H1 (cell line): Measurements from ENCODE around the gene NUDC. TPM values are rescaled to one million over a fixed set of nuclear protein-coding genes. Genes with fewer than 3 reads are reported as not detected.

Source experiments
- CTCF ChIA-PET: fragments of 300-600 bp; sonication (Branson Sonifier 250); formaldehyde crosslinking; loops from one replicate; lab custom pipeline; 2021; ENCODE audit not compliant: partially characterized antibody; lab: Charles Lee
- POLR2A ChIA-PET: fragments of 300-600 bp; sonication (Branson Sonifier 250); formaldehyde crosslinking; loops from one replicate; lab custom pipeline; 2021; ENCODE audit warnings: inconsistent platforms; ENCODE audit not compliant: partially characterized antibody; lab: Charles Lee
- DNase-seq, 2 experiments: peaks; one replicate each; pipeline versions ENCODE4 v3.0.0 to v3.0.0-alpha.2; 2010 to 2022; ENCODE audit warnings: low spot score in 2 of 2, low read depth in 1 of 2, mixed read lengths in 1 of 2
- FAIRE-seq: peaks from 2 replicates; lab custom pipeline; 2011; peaks lifted over from hg19 to GRCh38; lab: Jason Lieb, UNC
- H2AFZ ChIP-seq: 2 replicates; pipeline ENCODE4 v1.8.1; 2012; ENCODE audit warnings: low read length, inconsistent platforms
- H2AK5ac ChIP-seq: 2 replicates; pipeline ENCODE4 v1.6.1; 2013; ENCODE audit warnings: low read depth, low read length
- H2BK120ac ChIP-seq: replicated peaks from 2 replicates; pipeline ENCODE3; 2013; ENCODE audit warnings: low read depth, low read length, inconsistent platforms
- H2BK12ac ChIP-seq: 2 replicates; pipeline ENCODE4 v1.6.1; 2013; ENCODE audit warnings: low read depth, low read length
- H2BK15ac ChIP-seq: 2 replicates; pipeline ENCODE4 v1.6.1; 2013; ENCODE audit warnings: low read length
- H2BK20ac ChIP-seq: 2 replicates; pipeline ENCODE4 v1.6.1; 2013; ENCODE audit warnings: low read length
- H2BK5ac ChIP-seq: 2 replicates; pipeline ENCODE4 v1.6.1; 2013; ENCODE audit warnings: low read depth, low read length
- H3K14ac ChIP-seq: 2 replicates; pipeline ENCODE4 v1.6.1; 2013; ENCODE audit warnings: inconsistent platforms; ENCODE audit not compliant: insufficient read length
- H3K18ac ChIP-seq: 2 replicates; pipeline ENCODE4 v1.6.1; 2013; ENCODE audit warnings: low read length; ENCODE audit errors: extremely low read depth
- H3K23ac ChIP-seq: 2 replicates; pipeline ENCODE4 v1.6.1; 2013; ENCODE audit warnings: inconsistent platforms; ENCODE audit not compliant: insufficient read length
- H3K23me2 ChIP-seq: 2 replicates; pipeline ENCODE4 v1.6.1; 2013; ENCODE audit warnings: low read depth, low read length
- H3K27ac ChIP-seq: 2 replicates; pipeline ENCODE4 v1.6.1; 2011; ENCODE audit warnings: low read depth, low read length, inconsistent platforms
- H3K27me3 ChIP-seq, 4 experiments: replicated peaks in 1 of 4; 1 replicate in 1 of 4; 2 replicates in 3 of 4; pipeline versions ENCODE4 v1.6.1 to v1.8.1; 2011 to 2013; ENCODE audit warnings: low read length in 3 of 4, mild to moderate bottlenecking in 3 of 4, inconsistent platforms in 2 of 4, mixed read lengths in 2 of 4, moderate library complexity in 1 of 4; ENCODE audit not compliant: control insufficient read depth in 3 of 4, insufficient read depth in 3 of 4; ENCODE audit errors: extremely low read depth in 1 of 4
- H3K36me3 ChIP-seq, 4 experiments: 2 replicates each; pipeline versions ENCODE4 v1.6.1 to v1.8.1; 2011 to 2013; ENCODE audit warnings: mild to moderate bottlenecking in 4 of 4, low read length in 3 of 4, moderate library complexity in 2 of 4, control low read depth in 1 of 4, inconsistent platforms in 1 of 4; ENCODE audit not compliant: insufficient read depth in 4 of 4, control insufficient read depth in 2 of 4
- H3K4ac ChIP-seq: replicated peaks from 2 replicates; pipeline ENCODE3; 2013; ENCODE audit warnings: low read length, low read depth, mixed read lengths, inconsistent platforms; ENCODE audit not compliant: insufficient read length
- H3K4me1 ChIP-seq, 4 experiments: replicated peaks in 1 of 4; 1 replicate in 1 of 4; 2 replicates in 3 of 4; pipeline versions ENCODE4 v1.6.1 to v1.8.1; 2011 to 2013; ENCODE audit warnings: low read length in 3 of 4, inconsistent platforms in 2 of 4, mixed read lengths in 1 of 4; ENCODE audit not compliant: insufficient read depth in 4 of 4, control insufficient read depth in 3 of 4
- H3K4me2 ChIP-seq, 2 experiments: 2 replicates each; pipeline versions ENCODE4 v1.6.1 to v1.8.1; 2011 to 2013; ENCODE audit warnings: low read depth in 2 of 2, low read length in 2 of 2, control low read depth in 1 of 2, inconsistent platforms in 1 of 2, mild to moderate bottlenecking in 1 of 2; ENCODE audit not compliant: insufficient read depth in 1 of 2
- H3K4me3 ChIP-seq, 4 experiments: fragments of 200-600, 300-600 bp in 1 of 4; sonication (generic), shearing (Covaris generic), sonication (Bioruptor Twin) in 1 of 4; 2 replicates each; pipeline versions ENCODE4 v1.5.1 to v1.8.1; 2011 to 2016; ENCODE audit warnings: low read length in 4 of 4, low read depth in 3 of 4, control low read depth in 2 of 4, inconsistent platforms in 2 of 4, mild to moderate bottlenecking in 2 of 4, mixed read lengths in 1 of 4, moderate library complexity in 1 of 4; ENCODE audit not compliant: insufficient read depth in 2 of 4; ENCODE audit errors: extremely low read depth in 1 of 4
- H3K56ac ChIP-seq: replicated peaks from 2 replicates; pipeline ENCODE3; 2013; ENCODE audit warnings: low read depth, mild to moderate bottlenecking, mixed read lengths, low read length, inconsistent platforms; ENCODE audit not compliant: insufficient read length
- H3K79me1 ChIP-seq: 2 replicates; pipeline ENCODE4 v1.6.1; 2013; ENCODE audit warnings: low read depth, low read length, control low read depth
- H3K79me2 ChIP-seq, 2 experiments: 2 replicates each; pipeline versions ENCODE4 v1.6.1 to v1.8.1; 2012 to 2013; ENCODE audit warnings: low read length in 2 of 2, mild to moderate bottlenecking in 2 of 2, inconsistent platforms in 1 of 2; ENCODE audit not compliant: insufficient read depth in 2 of 2, control insufficient read depth in 1 of 2
- H3K9ac ChIP-seq, 4 experiments: replicated peaks in 1 of 4; 1 replicate in 1 of 4; 2 replicates in 3 of 4; pipeline versions ENCODE4 v1.6.1 to v1.8.1; 2011 to 2013; ENCODE audit warnings: low read depth in 3 of 4, low read length in 3 of 4, control low read depth in 2 of 4, mild to moderate bottlenecking in 2 of 4, moderate library complexity in 2 of 4, inconsistent platforms in 1 of 4; ENCODE audit errors: extremely low read depth in 1 of 4
- H3K9me3 ChIP-seq, 2 experiments: 2 replicates each; pipeline versions ENCODE4 v1.6.1 to v1.8.1; 2012 to 2013; ENCODE audit warnings: mild to moderate bottlenecking in 2 of 2, moderate library complexity in 2 of 2, control low read depth in 1 of 2, inconsistent platforms in 1 of 2, low read depth in 1 of 2, low read length in 1 of 2, mixed read lengths in 1 of 2; ENCODE audit not compliant: insufficient read depth in 2 of 2
- H4K20me1 ChIP-seq, 2 experiments: replicated peaks in 1 of 2; 2 replicates each; pipeline versions ENCODE3 to v1.8.1; 2011 to 2013; ENCODE audit warnings: inconsistent platforms in 2 of 2, low read length in 2 of 2, mild to moderate bottlenecking in 1 of 2; ENCODE audit not compliant: insufficient read depth in 2 of 2, control insufficient read depth in 1 of 2
- H4K5ac ChIP-seq: 2 replicates; pipeline ENCODE4 v1.6.1; 2013; ENCODE audit warnings: low read length, low read depth, mixed read lengths, inconsistent platforms; ENCODE audit not compliant: insufficient read length
- H4K8ac ChIP-seq: 2 replicates; pipeline ENCODE4 v1.8.0; 2013; ENCODE audit warnings: mild to moderate bottlenecking, moderate library complexity, low read length, inconsistent platforms; ENCODE audit not compliant: insufficient read depth; ENCODE audit errors: extremely low read depth
- H4K91ac ChIP-seq: replicated peaks from 2 replicates; pipeline ENCODE3; 2013; ENCODE audit warnings: low read length, mixed read lengths, inconsistent platforms; ENCODE audit not compliant: insufficient read length
- HDAC2 ChIP-seq, 2 experiments: fragments of 300-600 bp in 1 of 2; sonication (generic) in 1 of 2; IDR thresholded peaks; 2 replicates each; pipeline ENCODE4 v1.6.1; 2011 to 2012; ENCODE audit warnings: low read depth in 2 of 2, low read length in 2 of 2, mild to moderate bottlenecking in 2 of 2, moderate library complexity in 2 of 2, borderline replicate concordance in 1 of 2, inconsistent platforms in 1 of 2
- WGBS, 2 experiments: shearing (Covaris generic) in 1 of 2; methylation state at CpG; one replicate each; pipeline versions ENCODE4 v1.1.6 to v1.1.7; 2013 to 2015; ENCODE audit warnings: low lambda C conversion rate in 2 of 2, mixed read lengths in 2 of 2, inconsistent platforms in 1 of 2, low coverage in 1 of 2, missing lambda C conversion rate in 1 of 2; ENCODE audit not compliant: insufficient replicate concordance in 2 of 2, insufficient coverage in 1 of 2, insufficient read length in 1 of 2; ENCODE audit errors: extremely low coverage in 1 of 2, missing lambda C conversion rate in 1 of 2; 5-methylcytosine and 5-hydroxymethylcytosine counted together
- polyA plus RNA-seq, 7 experiments: library from polyadenylated mRNA; depleted of rRNA in 3 of 7; stranded (reverse) in 5 of 7; unstranded in 2 of 7; fragments of >200 nt in 5 of 7; fragments of 200-250 nt in 2 of 7; gene quantifications; 1 replicate in 5 of 7; 2 replicates in 1 of 7; 4 replicates in 1 of 7; pipeline versions ENCODE4 v1.2.1 to v1.2.3, GENCODE V29; 2011 to 2013; ENCODE audit warnings: missing spikeins in 2 of 7, mixed read lengths in 2 of 7
- total RNA-seq: library from RNA; stranded (reverse); fragmentation: NEBNext Ultra II Directional; extraction: Animal tissue kit (Norgen Biotek cat#: 25700); gene quantifications from 2 replicates; pipeline ENCODE4 v1.2.1, GENCODE V29; 2021

Gene NUDC
- total and polyA plus RNA-seq, 2 of the 8 experiments (the other 6 are each of a cell fraction or from before 2014, with no cell fraction given) = 43.2 to 131 TPM

GRCh38 chr1:26882696-26883463 is 38.7 kb upstream of the NUDC start:
- ChIA-PET POLR2A (interaction anchor here (0.7 to 3.0 kb wide), 5 partner anchors 15 to 50 kb away, joined by 3 to 7 read pairs (median 5); partner anchors contain the start of genes GPATCH3 and SFN), CTCF (interaction anchor here (0.6 to 31.7 kb wide), 4 partner anchors 19 to 293 kb away, joined by 3 to 547 read pairs (median 30); partner anchors contain the start of gene SFN)
- no peak overlapping the region for H3K4me3 ChIP-seq
- DNase-seq (no peak), FAIRE-seq (no peak)
- no peak overlapping the region for H3K9ac ChIP-seq
- H3K4ac ChIP-seq = no peak overlapping the region
- H3K4me1 ChIP-seq = no peaks in the 10 kb centered on the region
- H3K27ac ChIP-seq = no peak overlapping the region
- H3K36me3 ChIP-seq = peaks cover 23 to 67% (median 46%) of the 10 kb centered on the region in 4 experiments
- H2BK12ac ChIP-seq = no peak overlapping the region
- no peak overlapping the region for H2BK15ac ChIP-seq
- no peak overlapping the region for H3K56ac ChIP-seq
- H2AK5ac ChIP-seq = no peak overlapping the region
- H3K79me1 ChIP-seq = no peaks in the 10 kb centered on the region; the same call in 1 of the 2 replicates
- no peak overlapping the region for H3K18ac ChIP-seq
- H2BK20ac ChIP-seq = no peak overlapping the region
- H3K23ac ChIP-seq = no peak overlapping the region
- H2BK120ac ChIP-seq = no peak overlapping the region
- no peak overlapping the region for H4K8ac ChIP-seq
- WGBS, 2 experiments = 87 to 100% methylated on average over 1 to 5 of the region's 5 CpGs
- no peak overlapping the region for H3K14ac ChIP-seq
- H4K5ac ChIP-seq = no peak overlapping the region
- no peak overlapping the region for H3K4me2 ChIP-seq
- H3K23me2 ChIP-seq = no peaks in the 10 kb centered on the region
- no peak overlapping the region for H4K91ac ChIP-seq
- no peak for TF ChIP-seq HDAC2 (IDR thresholded peaks at IDR 0.05; ENCODE audit: borderline replicate concordance in 1 of 2, low read depth in 2 of 2, low read length in 2 of 2)
- no peaks in the 10 kb centered on the region for H3K9me3 ChIP-seq
- no peak overlapping the region for H2AFZ ChIP-seq
- H4K20me1 ChIP-seq = peaks cover 0 to 2% of the 10 kb centered on the region in 2 experiments
- no peaks in the 10 kb centered on the region for H3K79me2 ChIP-seq
- no peak overlapping the region for H2BK5ac ChIP-seq
- H3K27me3 ChIP-seq = no peaks in the 10 kb centered on the region
